ENCODE results near the gene COL5A1.
A peak's percentile ranks its signal among the peaks of the same experiment; 100 is the strongest.
"Not testable (repeated sequence)": the region's sequence is repeated elsewhere in the genome, so short reads cannot be mapped to it uniquely, and the experiment has no call there.

The COL5A1 gene

GRCh38 chr9:134692573-134692860 lies 50.9 kb downstream of the COL5A1 start:
- DNase-seq (ENCODE audit: low spot score) = no peak

GRCh38 chr9:134693011-134693410 lies 51.4 kb downstream of the COL5A1 start:
- no peak for DNase-seq (ENCODE audit: low spot score)

GRCh38 chr9:134693641-134694367 lies 52.2 kb downstream of the COL5A1 start:
- DNase-seq (ENCODE audit: low spot score) = no peak

- no peak for DNase-seq (ENCODE audit: low spot score)
These were observed 52.7 kb downstream of the COL5A1 start for GRCh38 chr9:134694368-134694665.

GRCh38 chr9:134694714-134695113 lies 53.1 kb downstream of the COL5A1 start:
- no peak for DNase-seq (ENCODE audit: low spot score)

GRCh38 chr9:134695144-134695543 lies 53.5 kb downstream of the COL5A1 start:
- no peak for DNase-seq (ENCODE audit: low spot score)

GRCh38 chr9:134696433-134696832 lies 54.8 kb downstream of the COL5A1 start:
- DNase-seq (ENCODE audit: low spot score) = no peak

GRCh38 chr9:134698111-134698510 lies 56.5 kb downstream of the COL5A1 start:
- DNase-seq (ENCODE audit: low spot score) = no peak

GRCh38 chr9:134698587-134699342 lies 57.2 kb downstream of the COL5A1 start:
- DNase-seq (ENCODE audit: low spot score) = peak; percentile 91

- DNase-seq (ENCODE audit: low spot score) = no peak
These were observed 57.7 kb downstream of the COL5A1 start for GRCh38 chr9:134699343-134699740.

GRCh38 chr9:134700636-134701350 lies 59.2 kb downstream of the COL5A1 start:
- no peak for DNase-seq (ENCODE audit: low spot score)

GRCh38 chr9:134701581-134702259 lies 60.1 kb downstream of the COL5A1 start:
- no peak for DNase-seq (ENCODE audit: low spot score)

- DNase-seq (ENCODE audit: low spot score) = no peak
These were observed 60.7 kb downstream of the COL5A1 start for GRCh38 chr9:134702291-134702690.

- not testable (repeated sequence) for DNase-seq (ENCODE audit: low spot score)
These were observed 62.1 kb downstream of the COL5A1 start for GRCh38 chr9:134703730-134704114.

- DNase-seq (ENCODE audit: low spot score) = no peak
These were observed 62.9 kb downstream of the COL5A1 start for GRCh38 chr9:134704498-134704897.

- DNase-seq (ENCODE audit: low spot score) = no peak
These were observed 64.2 kb downstream of the COL5A1 start for GRCh38 chr9:134705786-134706185.

- no peak for DNase-seq (ENCODE audit: low spot score)
These were observed 64.9 kb downstream of the COL5A1 start for GRCh38 chr9:134706522-134706921.

- no peak for DNase-seq (ENCODE audit: low spot score)
These were observed 65.6 kb downstream of the COL5A1 start for GRCh38 chr9:134707031-134707680.

GRCh38 chr9:134707731-134708671 lies 66.4 kb downstream of the COL5A1 start:
- no peak for DNase-seq (ENCODE audit: low spot score)

GRCh38 chr9:134708672-134709038 lies 67.1 kb downstream of the COL5A1 start:
- DNase-seq (ENCODE audit: low spot score) = no peak
